Stimulated activated CD4-positive, alpha-beta T cell treated with anti-CD3 and anti-CD28 coated beads, Interleukin-15, amount 100 ng/mL, for 24 hours (primary cell): ENCODE data around the gene HSPA1A.

ENCODE experiments used
- DNase-seq: peaks from one replicate; pipeline ENCODE4 v3.0.0-alpha.2; 2020

The HSPA1A gene

GRCh38 chr6:31865205-31866118, 50.1 kb downstream of the HSPA1A start:
- DNase-seq = no peak
